GM12878 (cell line): Measurements from ENCODE around the gene HMGN3. TPM values are rescaled to one million over a fixed set of nuclear protein-coding genes. Genes with fewer than 3 reads are reported as not detected.

ENCODE experiments used
- ATAC-seq: fragments of 200-7000 bp; cut with Tn5 transposase; 3 replicates; pipeline ENCODE4 v1.9.1; 2020; ENCODE audit warnings: mild to moderate bottlenecking, moderate library complexity
- BruUV-seq: library from RNA; stranded (reverse); fragments of 400-500 nt; replicated peaks from 2 replicates; lab custom pipeline; 2021; lab: Mats Ljungman, UMichigan
- CTCF ChIA-PET: fragments of 300-600 bp; sonication (Branson Sonifier 250); formaldehyde crosslinking; extraction: SDS; loops from one replicate; lab custom pipeline; 2021; ENCODE audit warnings: inconsistent platforms; lab: Yijun Ruan, JAX
- POLR2A ChIA-PET: fragments of 350-600 bp; formaldehyde crosslinking; extraction: SDS; loops from one replicate; lab custom pipeline; 2021; ENCODE audit warnings: inconsistent platforms; lab: Charles Lee
- RAD21 ChIA-PET: fragments of 300-600 bp; sonication (Branson Sonifier 250); formaldehyde crosslinking; loops from one replicate; lab custom pipeline; 2023; ENCODE audit warnings: antibody characterized with exemption; ENCODE audit not compliant: unreplicated experiment; lab: Charles Lee
- SMC1A ChIA-PET: fragments of 300-600 bp; sonication (Branson Sonifier 250); formaldehyde crosslinking; loops from one replicate; lab custom pipeline; 2023; ENCODE audit not compliant: unreplicated experiment, uncharacterized antibody; lab: Charles Lee
- DNase-seq: peaks from one replicate; pipeline ENCODE4 v3.0.0-alpha.2; 2011; ENCODE audit warnings: low read depth, low spot score
- FAIRE-seq: peaks from 3 replicates; lab custom pipeline; 2011; peaks lifted over from hg19 to GRCh38; lab: Jason Lieb, UNC
- H2AFZ ChIP-seq: 2 replicates; pipeline ENCODE4 v1.6.0; 2011; ENCODE audit warnings: low read depth, low read length, control low read depth; ENCODE audit not compliant: control insufficient read depth
- H3K27ac ChIP-seq: 2 replicates; pipeline ENCODE4 v1.5.1; 2011; ENCODE audit warnings: control low read depth; ENCODE audit not compliant: control insufficient read depth, insufficient read depth
- H3K27me3 ChIP-seq, 2 experiments: replicated peaks in 1 of 2; 2 replicates each; pipeline versions ENCODE4 v1.6.0 to v1.6.1; 2011; ENCODE audit warnings: low read length in 1 of 2; ENCODE audit not compliant: control insufficient read depth in 2 of 2, insufficient read depth in 2 of 2
- H3K36me3 ChIP-seq, 2 experiments: 2 replicates each; pipeline ENCODE4 v1.5.1; 2011; ENCODE audit warnings: low read length in 1 of 2; ENCODE audit not compliant: control insufficient read depth in 2 of 2, insufficient read depth in 2 of 2
- H3K4me1 ChIP-seq: 2 replicates; pipeline ENCODE4 v1.6.1; 2011; ENCODE audit warnings: mild to moderate bottlenecking, low read length, moderate library complexity, mixed read lengths; ENCODE audit not compliant: control insufficient read depth, insufficient read depth
- H3K4me2 ChIP-seq: 2 replicates; pipeline ENCODE4 v1.6.0; 2011; ENCODE audit warnings: control low read depth; ENCODE audit not compliant: control insufficient read depth, insufficient read depth
- H3K4me3 ChIP-seq: fragments of 200-600 bp; sonication (generic); 2 replicates; pipeline ENCODE4 v1.5.1; 2016
- H3K79me2 ChIP-seq: 2 replicates; pipeline ENCODE4 v1.6.0; 2011; ENCODE audit warnings: low read length; ENCODE audit not compliant: control insufficient read depth, insufficient read depth
- H3K9ac ChIP-seq: 2 replicates; pipeline ENCODE4 v1.8.0; 2011; ENCODE audit warnings: low read length, control low read depth, mixed read lengths; ENCODE audit not compliant: control insufficient read depth, insufficient read depth
- H3K9me3 ChIP-seq: replicated peaks from 3 replicates; pipeline ENCODE4 v1.5.1; 2011; ENCODE audit warnings: mild to moderate bottlenecking, low read length; ENCODE audit not compliant: control insufficient read depth, insufficient read depth
- H4K20me1 ChIP-seq: 2 replicates; pipeline ENCODE4 v1.6.0; 2011; ENCODE audit not compliant: control insufficient read depth, insufficient read depth
- CHD2 ChIP-seq: IDR thresholded peaks from 2 replicates; pipeline ENCODE4 v1.6.1; 2011; ENCODE audit warnings: low read depth, low read length, improper control_type of control experiment, borderline replicate concordance
- FOXK2 ChIP-seq: fragments of 450-650 bp; IDR thresholded peaks from 2 replicates; pipeline ENCODE4 v1.6.1; 2017; ENCODE audit warnings: mild to moderate bottlenecking, moderate library complexity
- HCFC1 ChIP-seq: fragments of 150-350 bp; IDR thresholded peaks from 2 replicates; pipeline ENCODE4 v1.6.1; 2014; ENCODE audit warnings: low read length
- HDAC2 ChIP-seq: fragments of 200-600 bp; sonication (generic); IDR thresholded peaks from 2 replicates; pipeline ENCODE4 v1.6.1; 2017
- KLF5 ChIP-seq: fragments of 450-650 bp; IDR thresholded peaks from 2 replicates; pipeline ENCODE4 v1.6.1; 2014; ENCODE audit warnings: mild to moderate bottlenecking; ENCODE audit not compliant: partially characterized antibody
- NFYB ChIP-seq: IDR thresholded peaks from 2 replicates; pipeline ENCODE4 v1.6.1; 2011; ENCODE audit warnings: low read depth, mild to moderate bottlenecking, low read length, improper control_type of control experiment, moderate library complexity; ENCODE audit not compliant: insufficient read depth
- POLR2A ChIP-seq: IDR thresholded peaks from 2 replicates; pipeline ENCODE4 v1.6.1; 2011; ENCODE audit warnings: low read depth, mild to moderate bottlenecking, low read length
- RCOR1 ChIP-seq: conservative IDR thresholded peaks from 2 replicates; pipeline ENCODE4 v1.6.1; 2012; ENCODE audit warnings: low read depth, low read length, improper control_type of control experiment
- SMAD5 ChIP-seq: IDR thresholded peaks from 2 replicates; pipeline ENCODE4 v1.6.1; 2016; ENCODE audit warnings: antibody characterized with exemption, low read depth
- STAT3 ChIP-seq: IDR thresholded peaks from 2 replicates; pipeline ENCODE4 v1.6.1; 2011; ENCODE audit warnings: low read depth, low read length, improper control_type of control experiment
- TCF7 ChIP-seq: IDR thresholded peaks from 2 replicates; pipeline ENCODE4 v1.6.1; 2014; ENCODE audit warnings: antibody characterized with exemption, borderline replicate concordance
- ZNF217 ChIP-seq: fragments of 450-650 bp; IDR thresholded peaks from 2 replicates; pipeline ENCODE4 v1.6.1; 2017; ENCODE audit warnings: antibody characterized with exemption, mild to moderate bottlenecking
- WGBS: methylation state at CpG from one replicate; pipeline ENCODE4 v1.1.6; 2016; ENCODE audit warnings: low lambda C conversion rate; ENCODE audit not compliant: insufficient replicate concordance, insufficient coverage; ENCODE audit errors: missing lambda C conversion rate; 5-methylcytosine and 5-hydroxymethylcytosine counted together
- in situ Hi-C: fragments of 300-500 bp; cut with MboI; formaldehyde crosslinking; loops from 9 replicates; pipeline ENCODE4 v1.14.3; 2018; ENCODE audit warnings: mixed read lengths
- intact Hi-C: fragments of 100-400 bp; cut with micrococcal nuclease; formaldehyde crosslinking; loops from one replicate; pipeline ENCODE4 v1.14.2; 2022; ENCODE audit not compliant: unreplicated experiment
- polyA plus RNA-seq, 11 experiments: library from polyadenylated mRNA; depleted of rRNA in 4 of 11; unstranded in 6 of 11; stranded (reverse) in 5 of 11; fragments of >200 nt; fragmentation: Nextera tagmentation in 4 of 11; fragmentation: Illumina TruSeq in 1 of 11; extraction: Ambion mirVana in 4 of 11; extraction: Trizol in 1 of 11; gene quantifications; 1 replicate in 1 of 11; 2 replicates in 10 of 11; pipeline versions ENCODE4 v1.2.1 to v1.2.3, GENCODE V29; 2011 to 2016; ENCODE audit warnings: inconsistent platforms in 2 of 11, missing spikeins in 2 of 11, low read depth in 1 of 11
- total RNA-seq, 4 experiments: library from RNA; depleted of rRNA in 3 of 4; stranded (reverse); fragments of >200 nt in 3 of 4; fragmentation: Illumina TruSeq in 1 of 4; extraction: Trizol in 1 of 4; gene quantifications; 2 replicates each; pipeline versions ENCODE4 v1.2.1 to v1.2.3, GENCODE V29; 2013 to 2021
- TF ChIP-seq, protein P1 (sequence below): IDR thresholded peaks from 2 replicates; pipeline ENCODE4 v1.6.1; 2011; ENCODE audit warnings: low read depth, low read length, improper control_type of control experiment, borderline replicate concordance

Gene HMGN3
- total and polyA plus RNA-seq, 10 of the 15 experiments (the other 5 are each of a cell fraction or from before 2014, with no cell fraction given) = 115 to 496 (median 262) TPM

DNA sequence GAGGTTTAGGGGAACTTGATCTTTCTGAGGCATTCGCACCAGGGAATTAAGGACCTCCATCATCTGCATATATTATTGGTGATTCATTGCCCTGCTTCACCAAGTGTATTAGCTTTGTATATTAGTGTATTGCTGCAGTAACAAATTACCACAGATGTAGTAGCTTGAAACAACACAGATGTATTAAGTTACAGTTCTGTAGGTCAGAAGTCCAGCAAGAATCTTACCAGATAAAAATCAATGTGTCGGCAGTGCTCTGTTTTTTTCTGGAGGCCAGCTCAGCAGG, 65.8 kb downstream of the HMGN3 start:
- Histone ChIP-seq H3K36me3 (no peaks in the 10 kb centered on the region), H3K27ac (no peak overlapping the region), H3K4me1 (no peaks in the 10 kb centered on the region), H3K79me2 (no peaks in the 10 kb centered on the region), H3K9me3 (no peaks in the 10 kb centered on the region), H3K9ac (no peak overlapping the region), H4K20me1 (no peaks in the 10 kb centered on the region), H2AFZ (no peak overlapping the region), H3K4me3 (no peak overlapping the region), H3K4me2 (no peak overlapping the region), H3K27me3 (no peaks in the 10 kb centered on the region)
- in situ Hi-C loops = no loop called here
- FAIRE-seq (no peak), DNase-seq (no peak), ATAC-seq (no peak)
- BruUV-seq = no TSS peak
- ChIA-PET RAD21 (no interaction called here), SMC1A (no interaction called here), POLR2A (no interaction called here), CTCF (no interaction called here)
- WGBS = 83% methylated on average over 2 of the region's 2 CpGs
- intact Hi-C loops = no loop called here
- TF ChIP-seq TCF7 = no peak
- TF ChIP-seq ZNF217 = no peak
- TF ChIP-seq, protein P1, sequence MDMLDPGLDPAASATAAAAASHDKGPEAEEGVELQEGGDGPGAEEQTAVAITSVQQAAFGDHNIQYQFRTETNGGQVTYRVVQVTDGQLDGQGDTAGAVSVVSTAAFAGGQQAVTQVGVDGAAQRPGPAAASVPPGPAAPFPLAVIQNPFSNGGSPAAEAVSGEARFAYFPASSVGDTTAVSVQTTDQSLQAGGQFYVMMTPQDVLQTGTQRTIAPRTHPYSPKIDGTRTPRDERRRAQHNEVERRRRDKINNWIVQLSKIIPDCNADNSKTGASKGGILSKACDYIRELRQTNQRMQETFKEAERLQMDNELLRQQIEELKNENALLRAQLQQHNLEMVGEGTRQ = no peak
- TF ChIP-seq POLR2A = no peak
- no peak for TF ChIP-seq CHD2
- TF ChIP-seq HDAC2 = no peak

DNA sequence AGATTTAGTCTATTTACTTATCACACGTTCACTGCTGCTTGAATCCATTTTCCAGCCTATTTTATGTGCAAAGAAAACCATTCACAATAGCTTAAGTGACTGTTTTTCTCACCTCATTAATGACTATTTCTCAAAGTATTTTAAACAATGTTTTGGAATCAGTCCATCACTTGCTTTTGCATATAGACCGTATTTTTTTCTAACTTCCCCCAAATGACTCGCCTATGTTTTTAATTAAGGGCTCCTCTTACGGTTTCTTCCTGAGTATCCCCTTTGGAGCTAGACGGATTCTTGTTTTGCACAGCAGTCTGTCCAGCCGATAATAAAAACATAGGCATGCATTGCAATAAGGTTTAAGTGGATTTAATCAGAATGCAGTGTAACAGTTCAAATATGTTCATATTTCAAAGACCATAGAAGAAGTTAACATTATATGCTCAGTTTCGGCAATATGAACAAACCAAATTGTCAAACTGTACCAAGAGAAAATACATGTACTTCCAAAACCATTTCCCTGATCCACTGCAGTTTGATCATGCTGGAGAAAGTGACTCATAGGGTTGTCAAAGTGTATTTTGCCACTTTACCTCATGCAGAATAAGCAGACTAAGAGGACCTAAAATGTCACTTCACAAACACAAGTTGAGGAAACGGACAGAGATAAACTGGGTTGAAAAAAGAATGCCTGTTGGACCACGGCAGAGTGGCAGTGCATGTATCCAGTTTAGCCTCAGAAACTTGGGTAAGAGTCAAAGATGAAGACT, 66.4 kb downstream of the HMGN3 start:
- intact Hi-C loops (no loop called here), in situ Hi-C loops (no loop called here)
- Histone ChIP-seq H3K27ac (no peak overlapping the region), H3K4me3 (no peak overlapping the region), H2AFZ (no peak overlapping the region), H3K36me3 (no peaks in the 10 kb centered on the region), H3K4me2 (no peak overlapping the region), H4K20me1 (no peaks in the 10 kb centered on the region), H3K79me2 (no peaks in the 10 kb centered on the region), H3K9me3 (no peaks in the 10 kb centered on the region), H3K9ac (no peak overlapping the region), H3K4me1 (no peaks in the 10 kb centered on the region), H3K27me3 (no peaks in the 10 kb centered on the region)
- DNase-seq (no peak), FAIRE-seq (no peak), ATAC-seq (no peak)
- WGBS = 56% methylated on average over 9 of the region's 9 CpGs
- ChIA-PET RAD21 (interaction anchor here (0.6 kb wide), 1 partner anchor 91 kb away, joined by 3 read pairs; no protein-coding TSS in a partner anchor), POLR2A (no interaction called here), SMC1A (no interaction called here), CTCF (no interaction called here)
- TF ChIP-seq FOXK2 = no peak
- no peak for TF ChIP-seq STAT3
- no peak for TF ChIP-seq HDAC2
- TF ChIP-seq RCOR1 = no peak
- TF ChIP-seq NFYB = no peak
- no peak for TF ChIP-seq SMAD5
- TF ChIP-seq HCFC1 = no peak
- TF ChIP-seq KLF5 = no peak
- BruUV-seq = no TSS peak
